Measurements from ENCODE around the gene CACNA1C.

Gene CACNA1C

GRCh38 chr12:2605301-2605700, 552.5 kb downstream of the CACNA1C start:
- no peaks in the 10 kb centered on the region for H3K4me1 ChIP-seq
- H3K27me3 ChIP-seq, result peaks cover 15% of the 10 kb centered on the region
- H3K36me3 ChIP-seq, result no peaks in the 10 kb centered on the region
- DNase-seq, result no peak
- no peaks in the 10 kb centered on the region for H3K9me3 ChIP-seq
- TF ChIP-seq, protein P1, sequence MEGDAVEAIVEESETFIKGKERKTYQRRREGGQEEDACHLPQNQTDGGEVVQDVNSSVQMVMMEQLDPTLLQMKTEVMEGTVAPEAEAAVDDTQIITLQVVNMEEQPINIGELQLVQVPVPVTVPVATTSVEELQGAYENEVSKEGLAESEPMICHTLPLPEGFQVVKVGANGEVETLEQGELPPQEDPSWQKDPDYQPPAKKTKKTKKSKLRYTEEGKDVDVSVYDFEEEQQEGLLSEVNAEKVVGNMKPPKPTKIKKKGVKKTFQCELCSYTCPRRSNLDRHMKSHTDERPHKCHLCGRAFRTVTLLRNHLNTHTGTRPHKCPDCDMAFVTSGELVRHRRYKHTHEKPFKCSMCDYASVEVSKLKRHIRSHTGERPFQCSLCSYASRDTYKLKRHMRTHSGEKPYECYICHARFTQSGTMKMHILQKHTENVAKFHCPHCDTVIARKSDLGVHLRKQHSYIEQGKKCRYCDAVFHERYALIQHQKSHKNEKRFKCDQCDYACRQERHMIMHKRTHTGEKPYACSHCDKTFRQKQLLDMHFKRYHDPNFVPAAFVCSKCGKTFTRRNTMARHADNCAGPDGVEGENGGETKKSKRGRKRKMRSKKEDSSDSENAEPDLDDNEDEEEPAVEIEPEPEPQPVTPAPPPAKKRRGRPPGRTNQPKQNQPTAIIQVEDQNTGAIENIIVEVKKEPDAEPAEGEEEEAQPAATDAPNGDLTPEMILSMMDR (IDR thresholded peaks at IDR 0.05; ENCODE audit: low read depth, low read length), result no peak
- H3K4me3 ChIP-seq (ENCODE audit: low read depth, low read length), result no peak overlapping the region

DNA sequence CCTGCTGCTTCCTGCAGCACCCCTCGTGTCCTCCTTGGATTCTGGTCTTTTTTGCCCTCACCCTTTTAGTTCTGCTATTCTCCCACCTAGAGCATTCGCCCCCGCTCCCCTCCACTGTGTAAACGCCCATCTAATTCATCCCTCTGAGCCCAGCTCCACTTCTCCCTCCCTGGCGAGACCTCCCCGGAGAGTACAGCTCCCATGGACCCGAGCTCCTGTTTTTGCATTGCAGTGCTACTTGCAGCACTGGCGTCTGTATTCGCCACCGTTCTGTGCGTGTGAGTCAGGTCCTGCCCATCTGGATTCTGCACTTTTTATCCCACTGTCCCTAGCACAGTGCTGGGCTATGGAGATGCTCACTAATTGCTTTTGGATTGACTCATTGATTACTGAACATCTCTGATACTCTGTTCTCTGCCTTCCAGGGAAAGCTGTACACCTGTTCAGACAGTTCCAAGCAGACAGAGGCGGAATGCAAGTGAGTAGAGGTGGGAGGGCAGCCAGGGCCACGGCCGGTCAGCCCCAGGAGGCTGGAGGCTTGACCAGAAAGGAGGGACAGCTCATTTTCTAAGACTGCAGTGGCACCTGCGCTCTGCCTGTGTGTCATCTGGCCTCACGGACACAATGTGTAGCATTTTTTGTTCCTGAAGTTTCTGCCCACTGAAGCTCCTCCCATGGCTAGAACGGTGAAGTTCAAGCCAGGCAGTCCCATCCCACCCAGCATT, 553.6 kb downstream of the CACNA1C start:
- TF ChIP-seq, protein P1 (IDR thresholded peaks at IDR 0.05; ENCODE audit: low read depth, low read length), result no peak
- Histone ChIP-seq H3K27me3 (peaks cover 15% of the 10 kb centered on the region), H3K9me3 (no peaks in the 10 kb centered on the region), H3K4me3 (ENCODE audit: low read depth, low read length) (no peak overlapping the region), H3K36me3 (no peaks in the 10 kb centered on the region), H3K4me1 (no peaks in the 10 kb centered on the region)
- DNase-seq, result no peak

- peaks cover 15% of the 10 kb centered on the region for H3K27me3 ChIP-seq
- H3K4me1 ChIP-seq, result no peaks in the 10 kb centered on the region
- H3K9me3 ChIP-seq, result no peaks in the 10 kb centered on the region
- no peak overlapping the region for H3K4me3 ChIP-seq (ENCODE audit: low read depth, low read length)
- DNase-seq, result no peak
- TF ChIP-seq, protein P1 (IDR thresholded peaks at IDR 0.05; ENCODE audit: low read depth, low read length), result no peak
- no peaks in the 10 kb centered on the region for H3K36me3 ChIP-seq
Measured at GRCh38 chr12:2607881-2608607, 555.3 kb downstream of the CACNA1C start.

GRCh38 chr12:2608608-2608945, 555.8 kb downstream of the CACNA1C start:
- H3K4me3 ChIP-seq (ENCODE audit: low read depth, low read length), result no peak overlapping the region
- H3K4me1 ChIP-seq, result no peaks in the 10 kb centered on the region
- TF ChIP-seq, protein P1 (IDR thresholded peaks at IDR 0.05; ENCODE audit: low read depth, low read length), result no peak
- H3K9me3 ChIP-seq, result no peaks in the 10 kb centered on the region; the same call in 1 of the 2 replicates
- no peaks in the 10 kb centered on the region for H3K36me3 ChIP-seq
- H3K27me3 ChIP-seq, result peaks cover 18% of the 10 kb centered on the region
- DNase-seq, result no peak

DNA sequence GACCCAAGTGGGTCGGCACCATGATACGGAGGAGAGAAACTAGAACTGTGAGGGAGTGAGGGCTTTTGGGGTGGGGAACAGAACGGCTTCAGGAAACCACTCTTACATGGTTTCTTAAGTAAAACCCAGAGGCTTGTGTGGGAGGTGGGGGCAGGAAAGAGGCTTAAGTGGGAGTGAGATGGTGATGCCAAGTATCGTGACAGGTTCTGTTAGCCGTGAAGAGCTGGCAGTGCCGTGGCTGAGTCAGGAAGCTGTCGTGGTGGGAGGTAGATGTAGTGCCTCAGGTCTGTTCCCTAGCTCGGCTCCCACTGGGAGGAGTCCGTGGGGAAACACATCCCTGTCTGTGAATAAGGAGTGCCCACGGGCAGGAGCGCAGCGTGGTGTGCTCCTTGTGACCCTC, 556.2 kb downstream of the CACNA1C start:
- Histone ChIP-seq H3K9me3 (no peaks in the 10 kb centered on the region; the same call in 1 of the 2 replicates), H3K36me3 (no peaks in the 10 kb centered on the region), H3K27me3 (peaks cover 20% of the 10 kb centered on the region), H3K4me3 (ENCODE audit: low read depth, low read length) (no peak overlapping the region), H3K4me1 (no peaks in the 10 kb centered on the region)
- DNase-seq, result no peak
- TF ChIP-seq, protein P1 (IDR thresholded peaks at IDR 0.05; ENCODE audit: low read depth, low read length), result no peak

DNA sequence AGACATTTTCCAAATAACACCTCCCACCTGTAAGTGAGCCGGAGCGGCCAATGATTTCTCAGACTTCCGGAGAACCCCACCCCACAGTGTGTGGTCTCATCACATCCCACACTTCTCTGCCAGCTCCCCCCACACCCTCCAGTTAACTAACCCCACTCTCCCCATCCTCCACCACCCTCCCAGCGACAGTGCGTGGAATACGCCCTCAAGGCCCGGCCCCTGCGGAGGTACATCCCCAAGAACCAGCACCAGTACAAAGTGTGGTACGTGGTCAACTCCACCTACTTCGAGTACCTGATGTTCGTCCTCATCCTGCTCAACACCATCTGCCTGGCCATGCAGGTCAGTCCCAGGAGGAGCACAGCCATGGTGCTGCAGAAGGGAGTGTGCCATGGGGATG, 557.6 kb downstream of the CACNA1C start:
- no peak for DNase-seq

More for the DNA sequence above, 557.6 kb downstream of the CACNA1C start:
- Histone ChIP-seq H3K36me3 (no peaks in the 10 kb centered on the region), H3K27me3 (peaks cover 16% of the 10 kb centered on the region), H3K9me3 (no peaks in the 10 kb centered on the region; the same call in 1 of the 2 replicates), H3K4me3 (ENCODE audit: low read depth, low read length) (no peak overlapping the region), H3K4me1 (no peaks in the 10 kb centered on the region)
- TF ChIP-seq, protein P1 (IDR thresholded peaks at IDR 0.05; ENCODE audit: low read depth, low read length), result no peak
